GM18520 (cell line): ENCODE measurements around the gene ADAMTS18.
"Not testable (repeated sequence)": the region's sequence is repeated elsewhere in the genome, so short reads cannot be mapped to it uniquely, and the experiment has no call there.

ENCODE experiments used
- ATAC-seq: cut with Tn5 transposase; IDR thresholded peaks from one replicate; pipeline ENCODE4 v1.9.1; 2021; ENCODE audit not compliant: unreplicated experiment

The ADAMTS18 gene

GRCh38 chr16:77290451-77291115 is 144.3 kb downstream of the ADAMTS18 start:
- ATAC-seq = no peak

- no peak for ATAC-seq
These were observed 145.5 kb downstream of the ADAMTS18 start for GRCh38 chr16:77289331-77289809.

DNA sequence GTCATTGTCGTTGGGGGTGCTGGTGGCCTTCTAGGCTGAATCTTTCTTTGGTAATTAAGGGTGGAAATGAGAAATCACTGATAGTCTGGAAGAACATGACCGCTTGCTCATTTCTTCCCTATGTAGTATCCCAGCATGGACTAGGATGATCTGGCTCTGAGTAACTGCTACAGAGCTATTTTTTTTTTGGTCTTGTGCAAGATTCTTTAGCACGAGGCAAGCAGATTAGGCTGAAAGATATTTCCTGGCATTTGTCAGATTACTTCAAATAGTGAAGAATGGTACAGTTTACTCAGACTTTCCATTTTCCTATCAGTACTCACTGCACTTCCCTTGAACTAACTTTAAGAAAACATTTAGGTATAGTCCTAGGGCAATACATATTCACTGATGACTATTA is 146.6 kb downstream of the ADAMTS18 start:
- ATAC-seq = no peak

GRCh38 chr16:77285676-77286075 is 149.2 kb downstream of the ADAMTS18 start:
- no peak for ATAC-seq

- no peak for ATAC-seq
These were observed 152.5 kb downstream of the ADAMTS18 start for GRCh38 chr16:77282345-77282744.

DNA sequence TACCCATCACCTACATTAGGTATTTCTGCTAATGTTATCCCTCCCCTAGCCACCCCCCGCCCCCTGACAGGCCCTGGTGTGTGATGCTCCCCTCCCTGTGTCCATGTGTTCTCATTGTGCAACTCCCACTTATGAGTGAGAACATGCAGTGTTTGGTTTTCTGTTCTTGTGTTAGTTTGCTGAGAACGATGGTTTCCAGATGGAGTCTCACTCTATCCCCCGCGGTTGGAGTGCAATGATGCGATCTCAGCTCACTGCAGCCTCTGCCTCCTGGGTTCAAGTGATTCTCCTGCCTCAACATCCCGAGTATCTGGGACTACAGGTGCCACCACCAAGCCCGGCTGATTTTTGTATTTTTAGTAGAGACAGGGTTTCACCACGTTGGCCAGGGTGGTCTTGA is 155.5 kb downstream of the ADAMTS18 start:
- ATAC-seq = not testable (repeated sequence)

- no peak for ATAC-seq
These were observed 157.3 kb downstream of the ADAMTS18 start for GRCh38 chr16:77277571-77277970.

GRCh38 chr16:77277141-77277540 is 157.7 kb downstream of the ADAMTS18 start:
- no peak for ATAC-seq

- ATAC-seq = no peak
These were observed 158.2 kb downstream of the ADAMTS18 start for GRCh38 chr16:77276661-77277060.

- ATAC-seq = not testable (repeated sequence)
These were observed 159.5 kb downstream of the ADAMTS18 start for GRCh38 chr16:77275303-77275702.

- no peak for ATAC-seq
These were observed 161.0 kb downstream of the ADAMTS18 start for GRCh38 chr16:77273815-77274214.

DNA sequence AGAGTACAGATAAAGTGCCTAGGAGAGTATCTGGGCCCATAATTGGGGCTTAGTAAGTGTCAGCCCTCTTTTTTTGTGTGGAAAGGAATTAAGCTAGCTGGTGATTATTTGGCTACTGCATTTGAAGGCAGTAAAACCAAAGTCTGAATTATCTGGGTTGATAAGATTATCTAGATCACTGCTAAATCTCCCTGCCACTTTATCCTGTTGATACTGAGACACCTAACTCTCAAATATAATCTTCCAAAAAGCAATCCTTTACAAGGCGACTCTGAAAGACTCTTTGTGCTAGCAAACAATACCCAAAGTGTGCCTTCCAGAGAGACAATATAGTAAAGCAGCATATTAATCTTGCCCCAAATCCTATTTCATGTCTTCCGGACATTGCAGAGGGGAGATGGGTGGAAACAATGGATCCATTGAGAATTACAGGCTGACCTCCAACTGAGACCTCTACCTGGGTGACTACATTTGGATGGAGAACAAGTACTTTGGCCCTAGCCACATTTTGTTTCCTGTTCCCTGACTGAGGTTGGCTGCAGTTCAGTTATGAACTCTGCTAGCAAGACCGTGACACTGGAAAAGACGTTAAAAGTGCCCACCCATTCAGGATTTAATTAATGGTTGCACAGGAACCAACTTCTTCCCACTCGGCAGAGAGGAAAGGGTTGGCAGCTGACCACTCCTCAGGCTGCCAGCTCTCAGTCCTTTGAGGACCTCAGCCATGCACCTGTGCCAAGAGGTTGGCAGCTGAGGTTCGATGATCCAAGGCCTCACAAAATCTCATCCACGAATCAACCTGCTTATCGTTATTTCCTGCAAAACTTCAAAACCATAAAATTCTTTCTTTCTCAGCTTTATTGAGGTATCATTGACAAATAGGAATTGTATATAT is 163.1 kb downstream of the ADAMTS18 start:
- no peak for ATAC-seq

GRCh38 chr16:77266185-77266584 is 168.6 kb downstream of the ADAMTS18 start:
- ATAC-seq = not testable (repeated sequence)

- ATAC-seq = no peak
These were observed 171.9 kb downstream of the ADAMTS18 start for GRCh38 chr16:77262971-77263370.

DNA sequence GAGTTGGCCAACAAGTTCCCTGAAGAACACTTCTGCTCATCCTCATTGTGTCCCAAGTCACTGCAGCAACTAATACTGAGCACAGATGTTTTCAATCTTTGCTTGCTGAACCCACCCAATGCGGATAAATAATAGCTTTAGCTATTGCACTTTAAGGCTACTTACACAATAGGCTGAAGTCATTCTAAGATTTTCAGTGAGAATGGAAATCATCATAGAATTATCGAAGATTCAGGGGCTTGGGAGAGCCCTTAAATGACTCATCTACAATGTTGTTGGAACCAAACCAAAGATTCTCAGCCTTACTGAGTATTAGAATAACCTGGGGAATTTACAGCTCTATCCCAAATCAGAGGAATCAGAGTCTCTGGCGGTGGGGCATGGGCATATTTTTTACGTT is 184.4 kb downstream of the ADAMTS18 start:
- no peak for ATAC-seq

GRCh38 chr16:77246150-77246549 is 188.7 kb downstream of the ADAMTS18 start:
- no peak for ATAC-seq

DNA sequence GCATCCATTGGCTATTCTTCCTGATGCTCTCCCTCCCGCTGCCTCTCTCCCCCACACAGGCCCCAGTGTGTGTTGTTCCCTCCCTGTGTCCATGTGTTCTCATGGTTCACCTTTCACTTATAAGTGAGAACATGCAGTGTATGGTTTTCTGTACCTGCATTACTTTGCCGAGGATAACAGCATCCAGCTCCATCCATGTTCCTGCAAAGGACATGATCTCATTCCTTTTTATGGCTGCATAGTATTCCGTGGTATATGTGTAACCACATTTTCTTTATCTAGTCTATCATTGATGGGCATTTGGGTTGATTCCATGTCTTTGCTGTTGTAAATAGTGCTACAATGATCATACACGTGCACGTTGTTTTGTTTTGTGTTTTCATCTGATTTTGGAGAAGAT is 192.4 kb downstream of the ADAMTS18 start:
- ATAC-seq = not testable (repeated sequence)

DNA sequence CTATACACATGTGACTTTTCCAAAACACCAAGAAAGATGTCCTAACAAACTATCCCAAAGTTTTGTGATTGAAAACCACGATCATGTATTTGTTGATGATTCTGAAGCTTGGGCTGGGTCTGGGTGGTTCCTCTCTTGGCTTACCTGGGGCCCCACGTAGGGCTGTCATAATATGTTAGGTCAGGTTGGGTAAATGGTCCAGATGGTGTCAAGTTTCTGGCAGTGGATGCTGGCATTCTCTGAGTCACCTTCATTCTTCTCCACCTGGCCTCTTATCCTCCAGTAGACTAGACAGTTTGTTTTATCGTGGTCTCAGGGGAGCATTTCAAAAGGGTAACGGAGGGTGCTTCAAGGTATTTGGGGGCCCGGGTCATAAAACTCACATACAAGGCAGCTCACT is 196.2 kb downstream of the ADAMTS18 start:
- ATAC-seq = no peak

- ATAC-seq = peak; percentile 96
These were observed 198.7 kb downstream of the ADAMTS18 start for GRCh38 chr16:77236063-77236511.

DNA sequence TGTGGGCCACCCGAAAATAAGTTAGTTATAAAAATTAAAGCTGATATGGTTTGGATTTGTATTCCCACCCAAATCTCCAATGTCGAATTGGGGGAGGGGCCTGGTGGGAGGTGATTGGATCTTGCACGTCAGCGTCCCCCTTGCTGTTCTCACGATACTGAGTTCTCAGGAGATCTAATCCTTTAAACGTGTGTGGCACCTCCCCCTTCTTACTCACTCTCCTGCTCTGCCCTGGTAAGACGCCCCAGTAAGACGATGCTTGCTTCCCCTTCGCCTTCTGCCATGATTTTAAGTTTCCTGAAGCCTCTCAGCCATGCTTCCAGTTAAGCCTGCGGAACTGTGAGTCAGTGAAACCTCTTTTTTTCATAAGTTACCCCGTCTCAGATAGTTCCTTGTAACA is 200.2 kb downstream of the ADAMTS18 start:
- no peak for ATAC-seq

- ATAC-seq = no peak
These were observed 200.9 kb downstream of the ADAMTS18 start for GRCh38 chr16:77233799-77234519.
